HCT116 (cell line): ENCODE data around the gene TAMALIN. TPM values are rescaled to one million over a fixed set of nuclear protein-coding genes. Genes with fewer than 3 reads are reported as not detected.

ENCODE experiments used
- ATAC-seq: fragments of 200-7000 bp; cut with Tn5 transposase; 2 replicates; pipeline ENCODE4 v1.9.1; 2020; ENCODE audit warnings: mild to moderate bottlenecking, moderate library complexity
- BruUV-seq: library from RNA; stranded (reverse); fragments of 400-500 nt; replicated peaks from 2 replicates; lab custom pipeline; 2021; lab: Mats Ljungman, UMichigan
- CTCF ChIA-PET: fragments of 300-600 bp; sonication (Branson Sonifier 250); formaldehyde crosslinking; loops from one replicate; lab custom pipeline; 2021; ENCODE audit warnings: antibody characterized with exemption; lab: Charles Lee
- POLR2A ChIA-PET: fragments of 300-600, 350-600 bp; sonication (Branson Sonifier 250); formaldehyde crosslinking; loops from one replicate; lab custom pipeline; 2021; ENCODE audit warnings: antibody characterized with exemption; lab: Charles Lee
- RAD21 ChIA-PET, 2 experiments: fragments of 300-600 bp; sonication (Branson Sonifier 250); formaldehyde crosslinking; loops; one replicate each; lab custom pipeline; 2023; ENCODE audit warnings: low total read pairs in 2 of 2; ENCODE audit not compliant: uncharacterized antibody in 2 of 2, unreplicated experiment in 2 of 2, low non-redundant PET in 1 of 2; lab: Charles Lee
- DNase-seq: peaks from one replicate; pipeline ENCODE4 v3.0.0-alpha.2; 2010; ENCODE audit warnings: low read depth, low spot score
- H2AFZ ChIP-seq: fragments of 200-600 bp; shearing (Covaris generic), sonication (generic); 2 replicates; pipeline ENCODE4 v1.6.1; 2017; ENCODE audit warnings: low read depth, mixed run types, mixed read lengths, antibody characterized with exemption, low read length; ENCODE audit not compliant: poor library complexity, severe bottlenecking
- H3K27ac ChIP-seq: 2 replicates; pipeline ENCODE4 v1.5.1; 2012; ENCODE audit warnings: low read depth, low read length
- H3K27me3 ChIP-seq: fragments of 200-600 bp; sonication (generic); 2 replicates; pipeline ENCODE4 v1.6.1; 2016; ENCODE audit warnings: mixed run types, low read length, mixed read lengths; ENCODE audit not compliant: insufficient read depth
- H3K36me3 ChIP-seq, 2 experiments: fragments of 200-500 bp in 1 of 2; fragments of 200-600 bp in 1 of 2; sonication (Bioruptor generic) in 1 of 2; sonication (generic) in 1 of 2; 2 replicates each; pipeline versions ENCODE4 v1.5.1 to v1.6.1; 2014 to 2016; ENCODE audit warnings: low read length in 2 of 2, inconsistent platforms in 1 of 2, mixed read lengths in 1 of 2, mixed run types in 1 of 2; ENCODE audit not compliant: insufficient read depth in 2 of 2, control insufficient read depth in 1 of 2
- H3K4me1 ChIP-seq, 2 experiments: fragments of 200-600 bp in 1 of 2; sonication (generic) in 1 of 2; 2 replicates each; pipeline versions ENCODE4 v1.5.1 to v1.6.1; 2012 to 2017; ENCODE audit warnings: low read length in 2 of 2, inconsistent platforms in 1 of 2, mild to moderate bottlenecking in 1 of 2, mixed read lengths in 1 of 2, mixed run types in 1 of 2, moderate library complexity in 1 of 2; ENCODE audit not compliant: insufficient read depth in 2 of 2, control insufficient read depth in 1 of 2
- H3K4me2 ChIP-seq: fragments of 200-600 bp; sonication (generic); 2 replicates; pipeline ENCODE4 v1.6.1; 2017; ENCODE audit warnings: mixed run types, low read length, mixed read lengths
- H3K4me3 ChIP-seq, 2 experiments: fragments of 200-600 bp in 1 of 2; sonication (generic) in 1 of 2; replicated peaks in 1 of 2; 2 replicates each; pipeline ENCODE4 v1.5.1; 2011 to 2016; ENCODE audit warnings: low read length in 2 of 2, control low read depth in 1 of 2, low read depth in 1 of 2, mild to moderate bottlenecking in 1 of 2, mixed read lengths in 1 of 2, mixed run types in 1 of 2
- H3K79me2 ChIP-seq: fragments of 200-600 bp; sonication (generic); 2 replicates; pipeline ENCODE4 v1.6.1; 2017; ENCODE audit warnings: mild to moderate bottlenecking, mixed run types, low read length, moderate library complexity, mixed read lengths; ENCODE audit not compliant: insufficient read depth
- H3K9ac ChIP-seq: fragments of 200-600 bp; sonication (generic); 2 replicates; pipeline ENCODE4 v1.6.1; 2016; ENCODE audit warnings: low read length, mixed read lengths
- H3K9me2 ChIP-seq: fragments of 200-600 bp; sonication (generic), shearing (Covaris generic); 2 replicates; pipeline ENCODE4 v1.6.1; 2017; ENCODE audit warnings: mixed run types, mild to moderate bottlenecking, moderate library complexity; ENCODE audit not compliant: insufficient read depth
- H3K9me3 ChIP-seq, 2 experiments: fragments of 200-500 bp in 1 of 2; fragments of 200-600 bp in 1 of 2; sonication (Bioruptor generic) in 1 of 2; sonication (generic) in 1 of 2; 2 replicates each; pipeline ENCODE4 v1.6.1; 2014 to 2017; ENCODE audit warnings: low read length in 2 of 2, mixed read lengths in 2 of 2, inconsistent platforms in 1 of 2, low read depth in 1 of 2, mild to moderate bottlenecking in 1 of 2, mixed run types in 1 of 2, moderate library complexity in 1 of 2; ENCODE audit not compliant: control insufficient read depth in 1 of 2, insufficient read depth in 1 of 2
- H4K20me1 ChIP-seq: fragments of 200-600 bp; sonication (generic), shearing (Covaris generic); 2 replicates; pipeline ENCODE4 v1.6.1; 2017; ENCODE audit warnings: mixed run types, mild to moderate bottlenecking, moderate library complexity; ENCODE audit not compliant: insufficient read depth
- ATF3 ChIP-seq: IDR thresholded peaks from 2 replicates; pipeline ENCODE4 v1.6.1; 2012
- CTCF ChIP-seq, 3 experiments: fragments of 200-600 bp in 1 of 3; sonication (generic) in 1 of 3; IDR thresholded peaks in 2 of 3; conservative IDR thresholded peaks in 1 of 3; 2 replicates each; pipeline ENCODE4 v1.5.1; 2012 to 2017; ENCODE audit warnings: low read depth in 2 of 3, low read length in 2 of 3, antibody characterized with exemption in 1 of 3, borderline replicate concordance in 1 of 3, control low read depth in 1 of 3, mild to moderate bottlenecking in 1 of 3, mixed read lengths in 1 of 3, mixed run types in 1 of 3, moderate library complexity in 1 of 3; ENCODE audit not compliant: insufficient read depth in 1 of 3
- EGR1 ChIP-seq: IDR thresholded peaks from 2 replicates; pipeline ENCODE4 v1.6.1; 2012; ENCODE audit warnings: low read depth
- EZH2 ChIP-seq: fragments of 200-600 bp; sonication (generic); IDR thresholded peaks from 2 replicates; pipeline ENCODE4 v1.6.1; 2017; ENCODE audit warnings: antibody characterized with exemption, mixed run types
- JUND ChIP-seq: IDR thresholded peaks from 2 replicates; pipeline ENCODE4 v1.6.1; 2012
- SRF ChIP-seq: IDR thresholded peaks from 2 replicates; pipeline ENCODE4 v1.6.1; 2012; ENCODE audit warnings: low read depth
- TCF7L2 ChIP-seq: IDR thresholded peaks from 2 replicates; pipeline ENCODE4 v1.7.0; 2011; ENCODE audit warnings: borderline replicate concordance, inconsistent platforms; ENCODE audit not compliant: insufficient read depth, insufficient read length; ENCODE audit errors: extremely low read depth
- YY1 ChIP-seq: IDR thresholded peaks from 2 replicates; pipeline ENCODE4 v1.6.1; 2011; ENCODE audit warnings: low read length, low read depth, moderate library complexity, mild to moderate bottlenecking; ENCODE audit not compliant: insufficient replicate concordance; ENCODE audit errors: extremely low read depth
- ZNF274 ChIP-seq: fragments of 200-500 bp; sonication (Bioruptor generic); IDR thresholded peaks from 2 replicates; pipeline ENCODE4 v1.6.1; 2014; ENCODE audit warnings: mild to moderate bottlenecking, low read depth, low read length, inconsistent platforms
- intact Hi-C: fragments of 100-400 bp; cut with micrococcal nuclease; formaldehyde crosslinking; loops from 2 replicates; pipeline ENCODE4 v1.10.0; 2022
- total RNA-seq: library from RNA; stranded (reverse); gene quantifications from one replicate; pipeline ENCODE4 v1.2.1, GENCODE V29; 2021; ENCODE audit not compliant: unreplicated experiment

TAMALIN gene
- total RNA-seq, 1 experiment from 2014 or later, result 1.1 TPM

- no peak overlapping the region for H3K9ac ChIP-seq
- no peaks in the 10 kb centered on the region for H3K9me2 ChIP-seq
- H3K27me3 ChIP-seq, result no peaks in the 10 kb centered on the region
- ATAC-seq (peak; percentile 15; the same call in 1 of the 2 replicates), DNase-seq (no peak)
- no peak overlapping the region for H3K4me3 ChIP-seq
- POLR2A ChIA-PET, result interaction anchor here (3.1 kb wide), 1 partner anchor 21 kb away, joined by 15 read pairs; no protein-coding TSS in a partner anchor
- no TSS peak for BruUV-seq
- H2AFZ ChIP-seq, result no peak overlapping the region
- no peaks in the 10 kb centered on the region for H3K79me2 ChIP-seq
- H3K36me3 ChIP-seq, result no peaks in the 10 kb centered on the region
- TF ChIP-seq EZH2 (no peak), ZNF274 (no peak), JUND (no peak), ATF3 (no peak), CTCF (IDR thresholded peaks at IDR 0.05 in 2 of 3, conservative IDR thresholded peaks at IDR 0.05 in 1 of 3; ENCODE audit: borderline replicate concordance in 1 of 3, insufficient read depth in 1 of 3, low read depth in 2 of 3, low read length in 2 of 3) (no peak), TCF7L2 (no peak), EGR1 (no peak), YY1 (no peak), SRF (no peak)
- RAD21 ChIA-PET, result interaction anchor here (0.9 to 2.8 kb wide), 3 partner anchors 19 to 22 kb away, joined by 3 to 21 read pairs (median 5); no protein-coding TSS in a partner anchor
- H3K27ac ChIP-seq, result no peak overlapping the region
- no peaks in the 10 kb centered on the region for H4K20me1 ChIP-seq
- CTCF ChIA-PET, result interaction anchor here (0.9 to 5.5 kb wide), 9 partner anchors 11 to 118 kb away, joined by 3 to 137 read pairs (median 8); no protein-coding TSS in a partner anchor
- H3K4me2 ChIP-seq, result no peak overlapping the region
- H3K9me3 ChIP-seq, result no peaks in the 10 kb centered on the region
- intact Hi-C loops, result no loop called here
- peaks cover 0 to 7% of the 10 kb centered on the region in 2 experiments; a peak in 2 of 4 replicates for H3K4me1 ChIP-seq
Observed at GRCh38 chr12:52003591-52003990, 3.2 kb upstream of the TAMALIN start.
